Measurements from ENCODE around the gene ZNF467.

Gene ZNF467

GRCh38 chr7:149819141-149819960 lies 46.0 kb upstream of the ZNF467 start:
- TF ChIP-seq, protein P1, sequence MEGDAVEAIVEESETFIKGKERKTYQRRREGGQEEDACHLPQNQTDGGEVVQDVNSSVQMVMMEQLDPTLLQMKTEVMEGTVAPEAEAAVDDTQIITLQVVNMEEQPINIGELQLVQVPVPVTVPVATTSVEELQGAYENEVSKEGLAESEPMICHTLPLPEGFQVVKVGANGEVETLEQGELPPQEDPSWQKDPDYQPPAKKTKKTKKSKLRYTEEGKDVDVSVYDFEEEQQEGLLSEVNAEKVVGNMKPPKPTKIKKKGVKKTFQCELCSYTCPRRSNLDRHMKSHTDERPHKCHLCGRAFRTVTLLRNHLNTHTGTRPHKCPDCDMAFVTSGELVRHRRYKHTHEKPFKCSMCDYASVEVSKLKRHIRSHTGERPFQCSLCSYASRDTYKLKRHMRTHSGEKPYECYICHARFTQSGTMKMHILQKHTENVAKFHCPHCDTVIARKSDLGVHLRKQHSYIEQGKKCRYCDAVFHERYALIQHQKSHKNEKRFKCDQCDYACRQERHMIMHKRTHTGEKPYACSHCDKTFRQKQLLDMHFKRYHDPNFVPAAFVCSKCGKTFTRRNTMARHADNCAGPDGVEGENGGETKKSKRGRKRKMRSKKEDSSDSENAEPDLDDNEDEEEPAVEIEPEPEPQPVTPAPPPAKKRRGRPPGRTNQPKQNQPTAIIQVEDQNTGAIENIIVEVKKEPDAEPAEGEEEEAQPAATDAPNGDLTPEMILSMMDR (IDR thresholded peaks at IDR 0.05; ENCODE audit: low read depth, low read length, missing control alignments): no peak
- DNase-seq (ENCODE audit: low read depth): no peak
- H3K4me3 ChIP-seq (ENCODE audit: low read depth, low read length): no peak overlapping the region
- in situ Hi-C loops (cut with HindIII; ENCODE audit: low sequenced_read_pairs): no loop called here

GRCh38 chr7:149818536-149818840 lies 45.1 kb upstream of the ZNF467 start:
- DNase-seq (ENCODE audit: low read depth): no peak
- no peak overlapping the region for H3K4me3 ChIP-seq (ENCODE audit: low read depth, low read length)
- TF ChIP-seq, protein P1 (IDR thresholded peaks at IDR 0.05; ENCODE audit: low read depth, low read length, missing control alignments): no peak
- in situ Hi-C loops (cut with HindIII; ENCODE audit: low sequenced_read_pairs): no loop called here

GRCh38 chr7:149817836-149818535 lies 44.6 kb upstream of the ZNF467 start:
- TF ChIP-seq, protein P1 (IDR thresholded peaks at IDR 0.05; ENCODE audit: low read depth, low read length, missing control alignments): no peak
- DNase-seq (ENCODE audit: low read depth): no peak
- in situ Hi-C loops (cut with HindIII; ENCODE audit: low sequenced_read_pairs): no loop called here
- H3K4me3 ChIP-seq (ENCODE audit: low read depth, low read length): no peak overlapping the region

DNA sequence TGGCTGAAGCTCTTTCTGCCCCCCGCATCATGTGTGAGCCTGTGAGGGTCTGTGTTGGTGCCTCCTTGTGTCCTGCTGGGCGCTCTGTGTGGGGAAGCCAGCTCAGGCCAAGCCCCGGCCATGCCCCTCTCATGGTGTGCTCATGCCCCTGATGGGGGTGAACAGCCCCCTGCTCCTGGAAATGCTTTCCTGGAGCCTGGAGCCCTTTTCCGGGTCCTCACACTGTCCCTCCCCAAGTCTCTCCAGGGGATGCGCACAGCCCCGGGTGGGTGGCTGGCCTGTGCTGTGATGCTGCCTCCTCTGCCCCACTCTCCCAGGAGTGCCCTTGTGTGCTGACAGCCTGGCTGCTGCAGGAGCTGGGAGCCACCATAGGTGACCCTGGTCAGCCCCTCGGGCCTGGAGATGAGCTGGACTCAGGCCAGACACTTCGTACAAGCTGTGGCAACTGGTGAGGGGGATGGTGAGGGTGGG lies 43.9 kb upstream of the ZNF467 start:
- TF ChIP-seq, protein P1 (IDR thresholded peaks at IDR 0.05; ENCODE audit: low read depth, low read length, missing control alignments): no peak
- in situ Hi-C loops (cut with HindIII; ENCODE audit: low sequenced_read_pairs): no loop called here
- H3K4me3 ChIP-seq (ENCODE audit: low read depth, low read length): no peak overlapping the region
- DNase-seq (ENCODE audit: low read depth): no peak

DNA sequence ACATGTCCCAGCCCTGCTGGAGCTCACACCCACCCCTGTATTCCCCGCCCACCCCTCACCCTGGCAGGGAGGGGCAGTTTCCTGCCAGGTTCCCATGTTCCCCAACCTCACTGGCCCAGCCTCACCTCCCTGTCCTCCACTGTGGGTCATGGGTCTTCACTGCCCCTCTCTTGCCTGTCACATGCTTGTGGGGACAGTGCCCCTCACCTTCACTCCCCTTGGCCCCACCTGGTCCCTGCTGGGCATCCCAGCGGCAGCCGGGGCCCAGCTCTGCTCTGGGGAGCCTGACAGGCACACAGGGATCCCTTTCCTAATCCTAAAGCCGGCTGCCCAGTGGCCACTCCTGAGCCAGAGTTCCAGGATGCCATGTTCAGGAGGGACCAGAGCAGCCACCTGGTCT lies 43.4 kb upstream of the ZNF467 start:
- no peak for DNase-seq (ENCODE audit: low read depth)
- in situ Hi-C loops (cut with HindIII; ENCODE audit: low sequenced_read_pairs): no loop called here

GRCh38 chr7:149816267-149816751 lies 42.9 kb upstream of the ZNF467 start:
- TF ChIP-seq, protein P1 (IDR thresholded peaks at IDR 0.05; ENCODE audit: low read depth, low read length, missing control alignments): no peak
- DNase-seq (ENCODE audit: low read depth): no peak

More for the DNA sequence above, 43.4 kb upstream of the ZNF467 start:
- TF ChIP-seq, protein P1 (IDR thresholded peaks at IDR 0.05; ENCODE audit: low read depth, low read length, missing control alignments): no peak
- no peak overlapping the region for H3K4me3 ChIP-seq (ENCODE audit: low read depth, low read length)

More at GRCh38 chr7:149816267-149816751, 42.9 kb upstream of the ZNF467 start:
- H3K4me3 ChIP-seq (ENCODE audit: low read depth, low read length): no peak overlapping the region
- in situ Hi-C loops (cut with HindIII; ENCODE audit: low sequenced_read_pairs): no loop called here
